SK-N-MC (cell line): ENCODE data around the gene GNB4.

ENCODE experiments used
- EZH2 ChIP-seq: fragments of 200-600 bp; sonication (generic); IDR thresholded peaks from one replicate; pipeline ENCODE4 v1.6.1; 2017; ENCODE audit warnings: antibody characterized with exemption
- POLR2AphosphoS5 ChIP-seq: IDR thresholded peaks from 2 replicates; pipeline ENCODE4 v1.6.1; 2012; ENCODE audit warnings: mild to moderate bottlenecking, low read depth, low read length, borderline replicate concordance

GRCh38 chr3:179495483-179495882, 44.2 kb upstream of the GNB4 start:
- TF ChIP-seq EZH2: no peak
- no peak for TF ChIP-seq POLR2AphosphoS5
